Measurements from ENCODE around the gene NR5A1.

NR5A1 gene

DNA sequence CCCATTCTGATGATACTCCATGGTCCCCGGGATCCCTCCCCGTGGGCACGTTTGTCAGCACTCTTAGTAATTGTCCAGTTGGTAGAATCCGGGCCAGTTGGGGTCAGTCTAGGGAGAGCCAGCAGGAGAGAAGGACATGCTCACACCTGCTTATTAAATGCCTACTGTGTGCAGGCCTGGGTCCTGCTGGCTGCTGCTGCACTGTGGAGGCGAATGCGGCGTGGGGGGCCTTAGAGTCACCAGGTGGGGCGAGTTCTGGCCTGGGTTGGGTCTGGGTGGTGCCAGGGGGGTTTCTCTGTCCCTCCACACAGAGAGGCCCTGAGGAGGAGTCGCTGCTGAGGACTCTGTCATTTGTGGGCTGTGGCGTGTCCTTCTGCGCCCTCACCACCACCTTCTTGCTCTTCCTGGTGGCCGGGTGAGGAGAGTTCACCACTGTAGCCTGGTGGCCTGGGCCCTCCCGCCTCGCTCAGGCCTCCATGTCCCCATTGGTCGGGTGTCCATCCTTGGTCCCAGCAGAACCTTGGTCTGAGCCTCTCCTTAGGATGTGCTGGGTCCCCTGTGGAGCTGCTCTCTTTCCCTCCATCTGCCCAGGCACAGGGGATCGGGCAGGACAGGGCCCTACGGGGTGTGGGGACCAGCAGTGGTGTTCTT lies 39.7 kb downstream of the NR5A1 start:
- H3K4me2 ChIP-seq (ENCODE audit: low read length), result no peak overlapping the region
- H3K9me3 ChIP-seq (replicated peaks; ENCODE audit: low read length), result peaks cover 2% of the 10 kb centered on the region
- peaks cover 35% of the 10 kb centered on the region for H3K27me3 ChIP-seq (ENCODE audit: control insufficient read depth, insufficient read depth, low read length)
- no peaks in the 10 kb centered on the region for H3K36me3 ChIP-seq (ENCODE audit: insufficient read depth, low read length)
- no peak overlapping the region for H3K9ac ChIP-seq (ENCODE audit: low read depth, low read length)
- no peaks in the 10 kb centered on the region for H3K4me1 ChIP-seq (ENCODE audit: control insufficient read depth, insufficient read depth, low read length)
- no peak overlapping the region for H3K4me3 ChIP-seq (ENCODE audit: low read length)

- Histone ChIP-seq H3K4me2 (ENCODE audit: low read length) (no peak overlapping the region), H3K9me3 (replicated peaks; ENCODE audit: low read length) (peaks cover 2% of the 10 kb centered on the region), H3K4me1 (ENCODE audit: control insufficient read depth, insufficient read depth, low read length) (no peaks in the 10 kb centered on the region), H3K27me3 (ENCODE audit: control insufficient read depth, insufficient read depth, low read length) (peaks cover 29% of the 10 kb centered on the region), H3K4me3 (ENCODE audit: low read length) (no peak overlapping the region), H3K36me3 (ENCODE audit: insufficient read depth, low read length) (no peaks in the 10 kb centered on the region), H3K9ac (ENCODE audit: low read depth, low read length) (no peak overlapping the region)
These were observed 41.5 kb downstream of the NR5A1 start for GRCh38 chr9:124465736-124466135.

DNA sequence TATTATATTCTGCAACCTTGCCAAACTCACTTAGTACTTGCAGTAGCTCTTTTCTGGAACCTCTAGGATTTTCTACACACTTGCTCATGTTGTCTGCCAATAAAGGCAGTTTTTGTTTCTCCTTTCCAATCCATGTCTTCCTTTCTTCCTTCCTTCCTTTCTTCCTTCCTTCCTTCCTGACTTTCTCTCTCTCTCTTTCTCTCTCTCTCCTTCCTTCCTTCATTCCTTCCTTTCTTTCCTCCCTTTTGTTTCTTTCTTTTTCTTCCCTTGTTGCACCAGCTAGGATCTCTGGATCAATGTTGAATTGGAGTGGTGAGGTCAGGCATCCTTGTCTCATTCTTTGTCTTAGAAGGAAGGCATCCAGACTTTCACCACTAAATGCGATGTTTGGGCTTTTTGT lies 44.5 kb downstream of the NR5A1 start:
- Histone ChIP-seq H3K27me3 (ENCODE audit: control insufficient read depth, insufficient read depth, low read length) (peaks cover 35% of the 10 kb centered on the region), H3K9ac (ENCODE audit: low read depth, low read length) (no peak overlapping the region), H3K36me3 (ENCODE audit: insufficient read depth, low read length) (no peaks in the 10 kb centered on the region), H3K4me2 (ENCODE audit: low read length) (no peak overlapping the region), H3K9me3 (replicated peaks; ENCODE audit: low read length) (peaks cover 2% of the 10 kb centered on the region), H3K4me1 (ENCODE audit: control insufficient read depth, insufficient read depth, low read length) (no peaks in the 10 kb centered on the region), H3K4me3 (ENCODE audit: low read length) (no peak overlapping the region)

GRCh38 chr9:124458441-124458840 lies 48.8 kb downstream of the NR5A1 start:
- H3K4me1 ChIP-seq (ENCODE audit: control insufficient read depth, insufficient read depth, low read length), result no peaks in the 10 kb centered on the region
- no peak overlapping the region for H3K4me2 ChIP-seq (ENCODE audit: low read length)
- no peak overlapping the region for H3K4me3 ChIP-seq (ENCODE audit: low read length)
- H3K27me3 ChIP-seq (ENCODE audit: control insufficient read depth, insufficient read depth, low read length), result peaks cover 47% of the 10 kb centered on the region
- H3K36me3 ChIP-seq (ENCODE audit: insufficient read depth, low read length), result no peaks in the 10 kb centered on the region
- H3K9ac ChIP-seq (ENCODE audit: low read depth, low read length), result no peak overlapping the region
- peaks cover 2% of the 10 kb centered on the region for H3K9me3 ChIP-seq (replicated peaks; ENCODE audit: low read length)

DNA sequence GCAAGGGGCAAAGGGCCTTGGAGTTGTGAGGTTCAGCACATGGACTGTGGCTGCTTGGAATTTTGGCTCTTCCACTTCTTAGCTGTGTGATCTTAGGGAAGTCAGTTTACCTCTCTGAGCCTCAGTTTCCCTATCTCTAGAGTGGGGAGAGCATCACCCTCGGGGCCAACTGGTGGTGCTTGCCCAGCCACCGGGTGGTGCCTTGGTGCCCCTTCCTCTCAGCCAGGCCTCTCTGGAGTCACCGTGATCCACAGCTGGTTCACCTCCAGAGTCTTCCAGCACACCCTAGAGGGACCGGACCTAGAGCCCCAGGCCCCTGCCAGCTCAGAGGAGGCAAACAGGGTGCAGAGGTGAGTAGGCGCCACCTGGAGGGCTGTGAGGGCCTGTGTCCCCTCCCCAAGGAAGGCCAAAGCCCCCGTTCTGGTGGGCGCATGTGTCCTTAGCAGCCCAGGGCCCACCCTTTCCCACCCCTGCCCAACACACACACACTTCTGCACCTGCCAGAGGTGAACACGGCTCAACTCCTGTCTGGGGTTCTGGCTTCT lies 49.2 kb downstream of the NR5A1 start:
- Histone ChIP-seq H3K36me3 (ENCODE audit: insufficient read depth, low read length) (no peaks in the 10 kb centered on the region), H3K9ac (ENCODE audit: low read depth, low read length) (no peak overlapping the region), H3K4me3 (ENCODE audit: low read length) (no peak overlapping the region), H3K9me3 (replicated peaks; ENCODE audit: low read length) (no peaks in the 10 kb centered on the region), H3K4me1 (ENCODE audit: control insufficient read depth, insufficient read depth, low read length) (no peaks in the 10 kb centered on the region), H3K4me2 (ENCODE audit: low read length) (no peak overlapping the region), H3K27me3 (ENCODE audit: control insufficient read depth, insufficient read depth, low read length) (peaks cover 46% of the 10 kb centered on the region)

- no peaks in the 10 kb centered on the region for H3K4me1 ChIP-seq (ENCODE audit: control insufficient read depth, insufficient read depth, low read length)
- H3K9ac ChIP-seq (ENCODE audit: low read depth, low read length), result no peak overlapping the region
- H3K9me3 ChIP-seq (replicated peaks; ENCODE audit: low read length), result no peaks in the 10 kb centered on the region
- peaks cover 48% of the 10 kb centered on the region for H3K27me3 ChIP-seq (ENCODE audit: control insufficient read depth, insufficient read depth, low read length)
- H3K36me3 ChIP-seq (ENCODE audit: insufficient read depth, low read length), result no peaks in the 10 kb centered on the region
- no peak overlapping the region for H3K4me3 ChIP-seq (ENCODE audit: low read length)
- H3K4me2 ChIP-seq (ENCODE audit: low read length), result no peak overlapping the region
These were observed 49.9 kb downstream of the NR5A1 start for GRCh38 chr9:124457079-124457886.

DNA sequence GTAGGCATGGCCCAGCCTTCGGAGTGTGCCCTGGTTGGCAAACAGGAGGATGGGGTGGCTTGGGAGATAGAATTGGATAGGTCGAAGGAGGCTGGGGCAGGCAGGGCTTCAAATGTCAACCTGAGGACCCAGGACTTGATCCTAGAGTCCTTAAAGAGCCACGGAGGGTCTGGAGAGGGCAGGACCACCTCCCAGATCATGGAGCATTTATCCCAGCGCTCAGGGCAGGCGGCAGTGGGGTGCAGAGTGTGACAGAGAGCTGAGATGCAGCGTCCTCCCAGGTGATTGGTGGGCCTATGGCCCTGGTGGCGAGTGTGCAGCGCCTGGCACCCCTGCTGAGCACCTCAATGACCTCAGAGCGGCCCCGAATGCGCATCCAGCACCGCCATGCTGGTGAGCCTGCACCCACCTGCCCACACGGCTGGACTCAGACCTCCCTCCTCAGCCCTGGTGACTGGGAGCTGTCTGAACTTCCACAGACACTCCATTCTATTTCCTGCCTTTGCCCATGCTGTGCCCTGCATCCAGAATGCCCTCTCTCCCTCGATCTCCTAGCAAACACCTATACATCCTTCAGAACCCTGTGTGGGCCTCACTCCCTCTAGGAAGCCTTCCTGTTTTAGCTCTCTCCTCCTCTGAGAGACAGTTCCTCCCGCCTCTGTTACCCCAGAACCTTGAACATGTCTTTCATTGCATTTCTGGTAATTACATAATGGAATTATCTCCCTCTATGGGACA lies 50.7 kb downstream of the NR5A1 start:
- Histone ChIP-seq H3K27me3 (ENCODE audit: control insufficient read depth, insufficient read depth, low read length) (peaks cover 54% of the 10 kb centered on the region), H3K4me1 (ENCODE audit: control insufficient read depth, insufficient read depth, low read length) (no peaks in the 10 kb centered on the region), H3K9ac (ENCODE audit: low read depth, low read length) (no peak overlapping the region), H3K36me3 (ENCODE audit: insufficient read depth, low read length) (no peaks in the 10 kb centered on the region), H3K4me2 (ENCODE audit: low read length) (no peak overlapping the region), H3K9me3 (replicated peaks; ENCODE audit: low read length) (no peaks in the 10 kb centered on the region), H3K4me3 (ENCODE audit: low read length) (no peak overlapping the region)

DNA sequence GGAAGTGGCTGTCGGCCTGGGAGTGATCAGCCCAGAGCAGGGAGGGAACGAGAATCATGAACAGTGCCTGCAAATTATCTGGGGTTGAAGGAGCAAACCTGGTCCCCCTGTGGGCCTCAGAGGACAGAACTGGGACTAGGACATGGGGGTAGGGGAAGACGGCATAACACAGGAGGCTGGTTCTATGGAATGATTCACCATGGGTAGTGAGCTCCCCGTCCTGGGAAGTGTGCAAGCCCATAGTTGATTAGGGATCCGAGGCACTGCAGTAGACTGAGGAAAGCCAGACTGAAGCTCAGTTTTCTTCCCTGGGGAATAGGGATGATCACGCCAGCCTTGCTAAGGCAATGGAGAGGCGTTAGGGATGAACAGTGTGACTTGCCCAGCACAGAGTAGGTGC lies 51.4 kb downstream of the NR5A1 start:
- Histone ChIP-seq H3K4me2 (ENCODE audit: low read length) (no peak overlapping the region), H3K9ac (ENCODE audit: low read depth, low read length) (no peak overlapping the region), H3K36me3 (ENCODE audit: insufficient read depth, low read length) (no peaks in the 10 kb centered on the region), H3K9me3 (replicated peaks; ENCODE audit: low read length) (no peaks in the 10 kb centered on the region), H3K27me3 (ENCODE audit: control insufficient read depth, insufficient read depth, low read length) (peaks cover 60% of the 10 kb centered on the region), H3K4me1 (ENCODE audit: control insufficient read depth, insufficient read depth, low read length) (peaks cover under 1% of the 10 kb centered on the region), H3K4me3 (ENCODE audit: low read length) (no peak overlapping the region)

DNA sequence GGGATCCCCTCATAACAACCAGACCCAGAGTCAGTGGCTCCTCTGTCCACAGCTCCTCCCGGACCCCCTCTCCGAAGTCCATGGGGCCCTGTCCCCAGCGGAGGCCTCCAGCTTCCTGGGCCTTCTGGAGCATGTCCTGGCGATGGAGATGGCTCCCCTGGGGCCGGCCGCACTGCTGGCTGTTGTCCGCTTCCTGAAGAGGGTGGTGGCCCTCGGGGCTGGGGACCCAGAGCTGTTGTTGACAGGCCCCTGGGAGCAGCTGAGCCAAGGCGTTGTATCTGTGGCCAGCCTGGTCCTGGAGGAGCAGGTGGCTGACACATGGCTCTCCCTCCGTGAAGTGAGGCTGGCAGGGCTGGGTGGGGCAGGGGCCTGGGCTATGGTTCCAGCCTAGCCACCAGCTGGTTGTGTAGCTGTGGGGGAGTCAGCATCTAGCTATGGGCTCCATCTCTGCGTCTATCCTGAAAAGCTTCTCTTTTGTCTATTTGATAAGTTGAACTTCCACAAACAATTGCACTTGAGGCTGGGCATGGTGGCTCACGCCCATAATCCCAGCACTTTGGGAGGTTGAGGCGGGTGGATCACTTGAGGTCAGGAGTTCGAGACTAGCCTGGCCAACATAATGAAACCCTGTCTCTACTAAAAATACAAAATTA lies 52.3 kb downstream of the NR5A1 start:
- Histone ChIP-seq H3K36me3 (ENCODE audit: insufficient read depth, low read length) (no peaks in the 10 kb centered on the region), H3K4me1 (ENCODE audit: control insufficient read depth, insufficient read depth, low read length) (peaks cover 6% of the 10 kb centered on the region), H3K4me2 (ENCODE audit: low read length) (no peak overlapping the region), H3K4me3 (ENCODE audit: low read length) (no peak overlapping the region), H3K9ac (ENCODE audit: low read depth, low read length) (no peak overlapping the region), H3K9me3 (replicated peaks; ENCODE audit: low read length) (no peaks in the 10 kb centered on the region), H3K27me3 (ENCODE audit: control insufficient read depth, insufficient read depth, low read length) (peaks cover 63% of the 10 kb centered on the region)

GRCh38 chr9:124454296-124454695 lies 52.9 kb downstream of the NR5A1 start:
- no peak overlapping the region for H3K4me3 ChIP-seq (ENCODE audit: low read length)
- H3K4me1 ChIP-seq (ENCODE audit: control insufficient read depth, insufficient read depth, low read length), result peaks cover 6% of the 10 kb centered on the region
- H3K9me3 ChIP-seq (replicated peaks; ENCODE audit: low read length), result no peaks in the 10 kb centered on the region
- H3K4me2 ChIP-seq (ENCODE audit: low read length), result no peak overlapping the region
- H3K9ac ChIP-seq (ENCODE audit: low read depth, low read length), result no peak overlapping the region
- H3K36me3 ChIP-seq (ENCODE audit: insufficient read depth, low read length), result no peaks in the 10 kb centered on the region
- peaks cover 66% of the 10 kb centered on the region for H3K27me3 ChIP-seq (ENCODE audit: control insufficient read depth, insufficient read depth, low read length)

DNA sequence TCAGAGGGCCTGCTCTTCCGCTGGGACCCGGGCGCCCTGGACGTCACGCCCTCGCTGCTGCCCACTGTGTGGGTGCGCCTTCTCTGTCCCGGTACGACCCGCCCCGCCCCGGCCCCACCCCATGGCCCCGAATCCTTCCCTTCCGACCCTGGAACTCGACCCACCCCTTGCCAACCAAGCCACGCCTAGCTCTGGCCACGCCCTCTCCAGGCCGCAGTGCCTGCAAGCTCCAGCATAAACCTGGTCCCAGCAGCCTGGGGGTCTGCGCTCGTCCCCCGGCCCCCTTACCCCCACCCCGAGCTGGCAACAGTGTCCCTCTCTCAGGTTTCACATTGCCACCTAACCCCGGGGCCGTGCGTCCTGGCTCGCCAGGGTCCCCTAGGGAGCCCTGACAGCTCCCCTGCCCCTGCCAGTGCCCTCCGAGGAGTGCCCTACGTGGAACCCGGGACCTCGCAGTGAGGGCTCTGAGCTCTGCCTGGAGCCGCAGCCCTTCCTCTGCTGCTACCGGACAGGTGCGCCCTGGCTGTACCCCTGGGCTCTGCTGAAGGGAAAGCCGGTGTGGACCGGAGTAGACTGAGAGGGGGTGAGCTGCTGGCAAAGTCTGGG lies 53.5 kb downstream of the NR5A1 start:
- H3K4me1 ChIP-seq (ENCODE audit: control insufficient read depth, insufficient read depth, low read length), result peaks cover 6% of the 10 kb centered on the region
- no peaks in the 10 kb centered on the region for H3K9me3 ChIP-seq (replicated peaks; ENCODE audit: low read length)
- no peak overlapping the region for H3K9ac ChIP-seq (ENCODE audit: low read depth, low read length)
- H3K4me2 ChIP-seq (ENCODE audit: low read length), result no peak overlapping the region
- H3K36me3 ChIP-seq (ENCODE audit: insufficient read depth, low read length), result no peaks in the 10 kb centered on the region
- H3K4me3 ChIP-seq (ENCODE audit: low read length), result no peak overlapping the region
- peaks cover 65% of the 10 kb centered on the region for H3K27me3 ChIP-seq (ENCODE audit: control insufficient read depth, insufficient read depth, low read length)

Data from skeletal muscle satellite cell (primary cell).